ENCODE data around the gene ADD2.
A peak's percentile ranks its signal among the peaks of the same experiment; 100 is the strongest.
"Not testable (repeated sequence)": the region's sequence is repeated elsewhere in the genome, so short reads cannot be mapped to it uniquely, and the experiment has no call there.

Gene ADD2

DNA sequence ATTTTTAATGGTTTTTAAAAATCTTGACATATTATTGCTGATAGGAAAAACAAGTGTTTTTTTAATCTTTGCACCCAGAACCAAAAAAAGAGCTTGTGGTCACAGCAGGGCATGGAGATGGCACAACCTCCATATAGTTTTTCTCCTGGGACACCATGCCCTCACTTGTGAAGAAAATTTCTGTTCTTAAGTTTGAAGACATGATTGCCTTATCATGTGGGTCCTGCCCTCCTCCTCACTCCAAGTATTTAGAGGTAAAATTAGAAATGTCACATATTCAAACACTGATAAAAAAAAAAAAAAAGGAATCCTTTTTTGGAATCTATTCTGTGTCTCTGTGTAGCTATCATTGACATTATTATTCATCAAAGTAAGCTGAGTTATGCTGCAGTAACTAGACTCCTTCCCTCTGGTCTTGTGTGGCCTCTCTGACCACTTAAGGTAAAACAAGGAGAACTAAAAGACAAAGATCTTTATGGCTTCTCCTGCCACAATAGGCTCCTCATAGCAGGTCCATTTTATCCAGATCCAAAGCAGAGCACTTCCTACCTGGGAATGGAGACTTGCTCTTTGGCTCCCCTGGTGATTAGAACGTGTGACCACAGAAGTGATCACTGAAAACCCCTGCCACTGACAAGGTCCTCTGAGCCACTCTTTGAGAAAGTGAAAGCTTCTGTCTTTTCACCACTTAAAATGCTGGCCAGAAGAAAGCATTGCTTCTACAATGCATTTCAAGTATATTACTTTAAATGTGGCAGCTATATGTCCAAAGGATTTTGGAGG is 19.8 kb downstream of the ADD2 start:
- DNase-seq = no peak

GRCh38 chr2:70747284-70747683 is 20.7 kb downstream of the ADD2 start:
- DNase-seq = no peak

DNA sequence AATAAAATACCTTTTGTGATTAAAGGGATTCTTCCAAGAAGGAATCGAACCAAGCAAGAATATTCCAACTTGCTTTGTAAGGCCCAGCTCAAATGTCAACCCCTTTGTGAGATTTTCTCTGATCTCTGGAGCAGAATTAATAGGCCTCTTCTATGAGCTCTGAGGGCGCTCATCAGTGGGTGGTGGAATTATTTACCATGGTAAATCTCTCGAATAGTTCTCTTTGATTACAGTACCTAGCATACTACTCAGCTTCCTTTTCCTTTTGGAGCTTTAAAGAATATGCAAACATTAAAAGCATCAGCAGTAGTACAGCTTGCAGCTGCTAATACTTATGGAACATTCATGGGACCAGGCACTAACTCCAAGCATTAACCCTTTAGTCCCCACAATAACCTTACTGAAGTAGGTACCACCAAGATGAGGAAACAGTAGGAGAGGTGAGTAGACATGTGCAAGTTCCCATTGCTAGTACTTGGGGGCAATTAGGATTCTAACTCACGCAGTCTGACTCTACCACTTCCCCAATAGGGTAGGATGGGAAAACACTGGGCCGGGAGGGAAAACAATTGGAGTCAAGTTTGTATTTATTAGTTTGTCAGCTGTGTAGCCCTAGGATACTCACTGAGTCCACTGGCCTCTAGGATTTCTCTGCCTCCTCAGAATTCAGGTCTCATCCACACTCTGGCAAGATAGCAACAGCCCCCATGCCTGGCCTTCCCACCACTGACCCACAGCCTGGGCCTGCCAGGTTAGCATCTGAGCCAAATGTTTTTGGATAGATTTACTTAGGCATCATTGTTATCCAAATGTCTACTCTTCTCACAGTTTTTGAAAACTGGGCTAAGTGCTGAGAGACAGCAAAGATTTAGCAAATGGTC is 21.7 kb downstream of the ADD2 start:
- DNase-seq = peak; percentile 29 to 83 (median 48)

DNA sequence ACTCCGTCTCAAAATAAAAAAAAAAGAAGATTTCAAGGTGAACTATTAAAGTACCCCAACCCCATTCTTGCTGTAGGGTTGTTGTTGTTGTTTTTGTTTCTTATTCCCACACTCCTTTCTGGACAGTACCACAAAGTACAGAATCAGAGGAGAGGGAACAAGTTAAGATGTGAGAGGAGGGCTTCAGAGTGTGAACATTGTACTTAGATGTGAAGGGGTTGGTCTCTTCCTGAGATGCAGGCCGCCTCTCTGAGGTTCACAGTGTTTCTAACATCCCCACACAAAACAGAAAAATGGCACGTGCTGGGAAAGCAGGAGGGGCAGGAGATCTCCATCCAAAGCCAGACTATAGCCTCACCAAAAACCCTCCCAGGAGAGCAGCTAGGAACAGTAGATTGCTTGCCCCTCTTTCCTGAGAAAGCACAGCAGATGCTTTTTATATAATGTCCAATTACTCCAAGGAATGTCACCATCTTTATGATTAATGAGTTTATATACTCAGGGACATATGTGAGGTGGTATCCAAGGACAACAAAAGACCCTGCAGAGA is 22.6 kb downstream of the ADD2 start:
- peak in 1 of 3 experiments; percentile 57 for DNase-seq

- DNase-seq = peak in 1 of 3 experiments; percentile 16
Observed at GRCh38 chr2:70744397-70744796, 23.6 kb downstream of the ADD2 start.

DNA sequence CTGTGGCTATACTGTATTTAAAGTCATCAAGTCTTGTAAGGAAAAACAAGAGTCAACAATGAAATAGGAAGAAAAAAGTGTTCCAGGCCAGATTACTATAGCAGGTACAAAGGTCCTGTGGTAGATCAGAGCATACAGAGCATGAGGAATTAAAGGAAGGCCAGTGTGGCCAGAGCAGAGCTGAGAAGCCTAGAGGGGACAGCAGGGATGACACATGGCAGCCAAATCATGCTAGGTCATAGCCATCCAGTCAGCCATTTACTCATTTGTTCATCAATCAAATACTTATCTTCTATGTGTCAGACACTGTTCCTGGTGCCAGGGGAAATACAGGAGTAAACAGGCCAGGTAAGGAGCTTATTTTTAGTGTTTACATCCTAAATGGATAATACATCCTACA is 24.3 kb downstream of the ADD2 start:
- DNase-seq = no peak

DNA sequence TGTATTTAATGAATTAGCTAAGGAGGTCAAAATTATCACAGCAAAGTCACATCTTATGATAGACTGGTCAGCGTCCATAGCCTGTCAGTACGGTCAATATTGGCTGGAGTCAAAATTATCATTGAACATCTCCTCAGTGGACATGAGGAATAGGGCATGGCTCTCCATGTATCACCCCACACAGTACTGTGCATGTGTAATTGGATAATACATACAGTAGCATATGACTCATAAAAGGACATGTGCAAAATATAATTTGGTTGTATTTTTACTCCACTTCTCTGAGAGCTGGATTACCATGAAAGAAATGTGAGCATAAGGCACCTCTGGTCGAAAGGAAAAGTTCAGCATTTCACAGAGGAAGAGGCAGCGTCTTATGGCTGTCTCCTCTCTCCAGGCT is 24.9 kb downstream of the ADD2 start:
- DNase-seq = no peak

- not testable (repeated sequence) for DNase-seq
Observed at GRCh38 chr2:70739492-70739891, 28.5 kb downstream of the ADD2 start.

DNA sequence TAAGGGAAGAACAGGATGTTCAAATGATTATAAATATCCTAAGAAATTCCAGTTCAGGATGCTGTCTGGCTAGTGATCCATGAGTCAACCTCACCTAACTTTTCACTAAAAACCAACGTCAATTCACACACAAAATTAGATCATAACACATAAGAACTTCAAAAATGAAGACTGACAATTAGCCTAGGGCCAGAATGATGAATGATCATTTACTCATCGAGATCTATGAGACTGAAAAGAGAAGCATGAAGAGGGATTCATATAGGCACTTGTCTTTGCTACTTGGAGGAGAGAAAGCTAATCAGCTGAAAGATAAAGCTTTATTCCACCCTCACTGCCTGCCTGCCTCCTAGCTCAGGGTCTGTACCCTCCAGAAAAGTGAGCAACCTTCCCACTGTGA is 29.8 kb downstream of the ADD2 start:
- DNase-seq = no peak

- DNase-seq = no peak
Observed at GRCh38 chr2:70735071-70735470, 32.9 kb downstream of the ADD2 start.

- no peak for DNase-seq
Observed at GRCh38 chr2:70733646-70734180, 34.3 kb downstream of the ADD2 start.

- DNase-seq = no peak
Observed at GRCh38 chr2:70732766-70733645, 35.0 kb downstream of the ADD2 start.

DNA sequence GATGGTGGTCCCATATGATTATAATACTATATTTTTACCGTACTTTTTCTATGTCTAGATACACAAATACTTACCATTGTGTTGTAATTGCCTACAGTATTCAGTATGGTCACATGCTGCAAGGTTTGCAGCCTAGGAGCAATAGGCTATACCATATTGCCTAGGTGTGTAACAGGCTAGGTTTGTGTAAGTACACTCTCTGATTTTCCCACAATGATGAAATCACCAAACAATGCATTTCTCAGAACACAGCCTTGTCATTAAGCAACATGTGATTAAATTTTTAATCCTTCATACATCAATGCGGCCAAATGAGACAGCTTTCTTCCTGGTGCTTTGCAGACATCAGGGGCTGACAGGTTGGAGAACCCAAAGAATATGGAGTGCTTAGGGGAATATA is 37.3 kb downstream of the ADD2 start:
- DNase-seq = no peak

- DNase-seq = no peak
Observed at GRCh38 chr2:70729647-70730046, 38.4 kb downstream of the ADD2 start.

GRCh38 chr2:70728128-70728527 is 39.9 kb downstream of the ADD2 start:
- DNase-seq = no peak

DNA sequence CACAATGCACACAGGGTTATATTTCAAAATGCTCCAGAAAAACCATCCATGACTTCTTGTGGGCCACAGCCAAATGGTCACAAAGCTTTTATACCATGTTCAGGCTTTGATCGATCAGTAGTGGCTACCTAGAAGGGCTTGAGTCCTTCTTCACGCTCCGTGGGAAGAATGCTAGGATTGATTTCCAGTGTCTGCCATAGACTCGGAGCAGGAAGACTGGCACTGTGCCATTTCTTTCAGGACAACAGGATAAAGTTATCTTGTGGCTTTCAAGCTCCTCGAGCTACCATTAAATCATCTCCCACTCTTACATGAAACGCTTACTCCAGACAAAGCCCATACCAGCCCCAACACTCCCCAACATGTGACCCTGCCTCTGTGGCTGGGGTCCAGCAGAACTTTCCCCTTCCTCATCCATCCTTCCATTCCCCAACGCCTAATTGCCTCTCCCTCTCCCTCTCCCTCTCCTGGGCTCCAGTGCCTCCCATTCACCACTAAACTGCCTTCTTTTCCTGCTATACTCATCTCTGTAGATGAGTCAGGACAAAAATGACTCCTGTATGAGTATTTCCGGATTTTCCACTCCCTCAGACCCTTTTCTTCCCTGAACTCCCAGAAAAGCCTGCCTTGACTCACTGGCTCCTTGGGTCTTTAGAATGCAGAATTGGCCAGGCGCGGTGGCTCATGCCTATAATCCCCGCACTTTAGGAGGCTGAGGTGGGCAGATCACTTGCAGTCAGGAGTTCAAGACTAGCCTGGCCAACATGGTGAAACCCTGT is 40.9 kb downstream of the ADD2 start:
- DNase-seq = peak in 1 of 3 experiments; percentile 64

DNA sequence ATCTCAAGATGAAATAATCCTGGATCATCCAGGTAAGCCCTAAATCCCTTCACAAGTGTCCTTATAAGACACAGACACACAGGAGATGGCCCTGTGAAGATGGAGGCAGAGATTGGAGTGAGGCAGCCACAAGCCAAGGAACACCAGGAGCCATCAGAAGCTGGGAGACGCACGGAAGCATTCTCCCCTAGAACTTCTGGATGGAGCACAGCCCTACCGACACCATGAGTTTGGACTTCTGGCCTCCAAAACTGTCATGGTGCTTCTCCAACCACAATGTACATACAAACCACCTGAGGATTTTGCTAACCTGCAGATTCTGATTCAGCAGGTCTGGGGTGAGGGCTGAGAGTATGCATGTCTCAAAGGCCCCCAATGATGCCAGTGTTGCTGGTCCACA is 42.5 kb downstream of the ADD2 start:
- no peak for DNase-seq

- no peak for DNase-seq
Observed at GRCh38 chr2:70724366-70724765, 43.6 kb downstream of the ADD2 start.

- DNase-seq = no peak
Observed at GRCh38 chr2:70723286-70723885, 44.6 kb downstream of the ADD2 start.

GRCh38 chr2:70720124-70720523 is 47.9 kb downstream of the ADD2 start:
- no peak for DNase-seq

GRCh38 chr2:70719231-70719630 is 48.8 kb downstream of the ADD2 start:
- DNase-seq = no peak

Data from NCI-H1417 (cell line).